Measurements from ENCODE around the gene NTN1.
"Not testable (repeated sequence)": the region's sequence is repeated elsewhere in the genome, so short reads cannot be mapped to it uniquely, and the experiment has no call there.

Gene NTN1

GRCh38 chr17:9256751-9257629, 235.7 kb downstream of the NTN1 start:
- DNase-seq: no peak

GRCh38 chr17:9257630-9257965, 236.3 kb downstream of the NTN1 start:
- not testable (repeated sequence) for DNase-seq

- no peak for DNase-seq
These were observed 237.1 kb downstream of the NTN1 start for GRCh38 chr17:9258115-9259015.

GRCh38 chr17:9259419-9259818, 238.1 kb downstream of the NTN1 start:
- DNase-seq: no peak

- no peak for DNase-seq
These were observed 240.0 kb downstream of the NTN1 start for GRCh38 chr17:9261081-9262012.

GRCh38 chr17:9266031-9266680, 244.8 kb downstream of the NTN1 start:
- DNase-seq: no peak

- DNase-seq: no peak
These were observed 245.4 kb downstream of the NTN1 start for GRCh38 chr17:9266697-9267117.

- no peak for DNase-seq
These were observed 247.2 kb downstream of the NTN1 start for GRCh38 chr17:9268546-9268945.

GRCh38 chr17:9269350-9270035, 248.2 kb downstream of the NTN1 start:
- DNase-seq: no peak

- DNase-seq: no peak
These were observed 249.6 kb downstream of the NTN1 start for GRCh38 chr17:9270921-9271320.

GRCh38 chr17:9271989-9272388, 250.7 kb downstream of the NTN1 start:
- no peak for DNase-seq

- DNase-seq: no peak
These were observed 251.3 kb downstream of the NTN1 start for GRCh38 chr17:9272501-9273200.

GRCh38 chr17:9273428-9274391, 252.4 kb downstream of the NTN1 start:
- DNase-seq: no peak

- no peak for DNase-seq
These were observed 253.7 kb downstream of the NTN1 start for GRCh38 chr17:9274973-9275372.

- DNase-seq: no peak
These were observed 258.6 kb downstream of the NTN1 start for GRCh38 chr17:9279893-9280292.

- DNase-seq: no peak
These were observed 262.6 kb downstream of the NTN1 start for GRCh38 chr17:9283909-9284308.

GRCh38 chr17:9284884-9285283, 263.6 kb downstream of the NTN1 start:
- DNase-seq: no peak

- no peak for DNase-seq
These were observed 264.5 kb downstream of the NTN1 start for GRCh38 chr17:9285602-9286427.

GRCh38 chr17:9286434-9286833, 265.1 kb downstream of the NTN1 start:
- DNase-seq: no peak
